Measurements from ENCODE around the gene TCF20. TPM values are rescaled to one million over a fixed set of nuclear protein-coding genes. Genes with fewer than 3 reads are reported as not detected.

TCF20 gene
- total RNA-seq, 2 donors from 2014 or later = 17.8 to 19.7 TPM

DNA sequence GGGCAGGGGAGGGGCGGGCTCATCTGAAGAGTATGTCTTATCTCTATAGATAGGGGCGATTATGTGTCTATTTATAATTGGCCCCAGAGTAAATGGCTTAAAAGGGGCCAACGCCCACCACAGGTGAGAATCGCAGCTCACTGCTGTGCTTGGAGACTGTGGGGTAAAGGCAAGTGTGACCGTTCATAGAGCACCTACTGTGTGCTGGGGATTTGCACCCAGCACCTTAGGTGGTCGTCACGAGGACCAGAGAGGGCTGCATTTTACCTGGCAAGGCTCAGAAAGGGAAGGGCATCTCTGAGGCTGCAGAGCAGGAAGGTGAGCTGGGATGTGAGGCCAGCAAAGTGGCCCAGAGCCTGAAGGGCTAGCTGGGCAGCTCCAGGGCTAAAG is 13.7 kb upstream of the TCF20 start:
- Histone ChIP-seq H3K4me3 (no peak overlapping the region), H3K27me3 (peaks cover 0 to 9% of the 10 kb centered on the region in 2 donors), H3K9me3 (no peaks in the 10 kb centered on the region), H3K36me3 (replicated peaks in 1 of 2; ENCODE audit: insufficient read depth in 1 of 2, low read depth in 2 of 2) (no peaks in the 10 kb centered on the region), H3K4me1 (peaks cover 14% of the 10 kb centered on the region), H3K27ac (no peak overlapping the region)
- intact Hi-C loops (cut with DNase I) = no loop called here
- ATAC-seq = no peak
- whole genome bisulfite sequencing, 2 donors = 23% methylated on average over 7 of the region's 7 CpGs
- TF ChIP-seq, protein P1, sequence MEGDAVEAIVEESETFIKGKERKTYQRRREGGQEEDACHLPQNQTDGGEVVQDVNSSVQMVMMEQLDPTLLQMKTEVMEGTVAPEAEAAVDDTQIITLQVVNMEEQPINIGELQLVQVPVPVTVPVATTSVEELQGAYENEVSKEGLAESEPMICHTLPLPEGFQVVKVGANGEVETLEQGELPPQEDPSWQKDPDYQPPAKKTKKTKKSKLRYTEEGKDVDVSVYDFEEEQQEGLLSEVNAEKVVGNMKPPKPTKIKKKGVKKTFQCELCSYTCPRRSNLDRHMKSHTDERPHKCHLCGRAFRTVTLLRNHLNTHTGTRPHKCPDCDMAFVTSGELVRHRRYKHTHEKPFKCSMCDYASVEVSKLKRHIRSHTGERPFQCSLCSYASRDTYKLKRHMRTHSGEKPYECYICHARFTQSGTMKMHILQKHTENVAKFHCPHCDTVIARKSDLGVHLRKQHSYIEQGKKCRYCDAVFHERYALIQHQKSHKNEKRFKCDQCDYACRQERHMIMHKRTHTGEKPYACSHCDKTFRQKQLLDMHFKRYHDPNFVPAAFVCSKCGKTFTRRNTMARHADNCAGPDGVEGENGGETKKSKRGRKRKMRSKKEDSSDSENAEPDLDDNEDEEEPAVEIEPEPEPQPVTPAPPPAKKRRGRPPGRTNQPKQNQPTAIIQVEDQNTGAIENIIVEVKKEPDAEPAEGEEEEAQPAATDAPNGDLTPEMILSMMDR (IDR thresholded peaks at IDR 0.05) = no peak
- no peak for TF ChIP-seq POLR2A (IDR thresholded peaks at IDR 0.05)
- DNase-seq = no peak

DNA sequence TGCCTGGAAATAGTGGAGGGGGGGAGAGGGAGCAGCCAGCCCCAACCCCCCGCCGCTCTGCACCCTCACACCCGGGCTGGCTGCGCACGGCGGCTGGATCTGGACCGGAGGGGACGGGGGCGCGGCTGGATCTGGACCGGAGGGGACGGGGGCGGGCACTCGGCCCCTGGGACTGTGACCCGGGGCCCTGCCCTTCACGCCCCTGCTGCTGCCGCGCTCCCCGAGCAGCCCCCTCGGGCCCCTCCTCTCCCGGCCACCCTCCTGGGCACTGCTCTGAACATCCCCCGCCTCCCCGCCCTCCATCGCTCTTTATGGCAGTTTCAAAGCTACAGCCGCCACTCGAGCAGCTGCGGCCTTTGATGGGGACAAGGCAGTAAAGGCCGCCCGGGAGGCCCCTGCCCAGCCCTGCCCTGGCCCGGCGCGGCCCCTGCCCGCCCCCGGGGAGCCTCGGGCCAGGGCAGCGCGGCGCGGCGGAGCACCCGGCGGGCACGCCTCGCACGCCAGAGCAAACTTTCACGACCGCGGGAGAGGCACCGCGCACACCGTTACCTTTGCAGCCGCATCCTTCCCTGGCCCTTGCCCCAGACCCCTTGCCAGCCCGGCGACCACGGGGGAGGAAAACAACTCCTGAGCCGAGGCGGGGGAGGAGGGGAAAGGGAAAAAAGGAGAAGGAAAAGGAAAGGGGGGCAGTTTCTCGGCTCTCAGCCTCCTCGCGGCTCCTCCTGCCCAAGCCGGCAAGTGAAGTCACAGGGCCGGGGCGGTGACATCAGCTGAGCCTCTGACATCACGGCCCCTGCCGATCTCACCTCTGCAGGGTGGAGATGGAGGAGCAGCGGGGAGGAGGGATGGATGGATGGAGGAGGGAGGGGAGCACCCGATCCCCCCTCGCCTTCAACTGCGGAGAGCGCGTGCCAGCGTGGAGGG is 13.1 kb upstream of the TCF20 start:
- no peak for TF ChIP-seq POLR2A (IDR thresholded peaks at IDR 0.05)
- TF ChIP-seq, protein P1 (IDR thresholded peaks at IDR 0.05) = no peak
- Histone ChIP-seq H3K4me1 (peaks cover 14% of the 10 kb centered on the region), H3K27me3 (peaks cover 0 to 9% of the 10 kb centered on the region in 2 donors), H3K36me3 (replicated peaks in 1 of 2; ENCODE audit: insufficient read depth in 1 of 2, low read depth in 2 of 2) (no peaks in the 10 kb centered on the region), H3K9me3 (no peaks in the 10 kb centered on the region), H3K27ac (no peak overlapping the region), H3K4me3 (no peak overlapping the region)
- DNase-seq (no peak), ATAC-seq (no peak)
- intact Hi-C loops (cut with DNase I) = no loop called here
- WGBS, 2 donors = 3 to 5% methylated on average over 25 to 38 of the region's 72 CpGs

DNA sequence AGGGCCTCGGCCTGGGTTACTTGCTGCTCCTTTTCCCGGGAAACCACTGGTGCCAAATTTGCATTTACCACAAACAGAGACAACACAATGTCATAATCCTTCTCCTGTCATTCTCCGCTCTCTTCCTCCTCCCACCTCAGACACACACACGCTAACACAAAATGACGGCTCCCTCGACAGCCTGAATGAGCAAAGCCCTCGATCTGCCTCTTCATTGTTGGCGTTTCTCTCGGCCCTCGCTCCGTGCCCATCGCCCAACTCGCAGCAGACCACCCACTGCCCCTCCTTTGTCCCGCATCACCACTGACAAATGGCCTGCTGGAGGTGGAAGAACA is 12.5 kb upstream of the TCF20 start:
- 38 to 47% methylated on average over 14 of the region's 14 CpGs for WGBS, 2 donors
- intact Hi-C loops (cut with DNase I) = no loop called here

DNA sequence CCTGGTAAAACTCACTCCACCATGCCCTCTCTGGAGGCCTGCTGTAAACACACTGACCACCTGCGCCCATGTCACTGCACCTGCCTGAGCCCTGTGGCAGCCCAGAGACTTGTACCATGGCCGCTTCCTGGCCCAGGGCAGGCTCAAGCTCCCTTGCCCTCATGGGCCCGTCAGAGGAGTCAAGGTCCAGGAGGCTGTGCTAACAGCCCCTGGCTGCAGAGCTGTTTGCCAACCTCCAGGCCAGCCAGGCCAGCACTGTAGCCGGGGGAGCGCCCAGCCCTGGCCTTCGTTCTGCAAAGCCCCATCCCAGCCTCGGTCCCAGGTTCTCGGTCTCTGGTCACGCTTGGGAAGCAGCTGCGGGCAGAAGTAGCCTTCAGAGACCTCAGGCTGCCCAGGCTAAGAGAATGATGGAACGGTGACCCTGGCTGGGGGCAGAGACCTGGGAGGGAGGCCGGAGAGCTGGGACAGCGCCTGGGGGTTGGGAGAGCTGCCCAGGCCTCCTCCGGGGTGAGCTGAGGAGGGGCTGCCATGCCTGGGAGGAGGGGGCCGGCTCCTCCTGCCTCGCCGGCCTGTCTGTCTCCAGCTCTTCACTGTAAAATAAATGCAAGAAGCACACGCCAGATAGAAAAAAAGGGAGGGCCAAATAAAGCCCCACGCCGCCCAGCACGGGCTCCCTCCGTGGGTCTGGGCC is 11.9 kb upstream of the TCF20 start:
- intact Hi-C loops (cut with DNase I) = no loop called here
- Histone ChIP-seq H3K4me1 (peaks cover 14% of the 10 kb centered on the region), H3K27me3 (peaks cover 0 to 9% of the 10 kb centered on the region in 2 donors), H3K9me3 (no peaks in the 10 kb centered on the region), H3K4me3 (no peak overlapping the region), H3K27ac (no peak overlapping the region), H3K36me3 (replicated peaks in 1 of 2; ENCODE audit: insufficient read depth in 1 of 2, low read depth in 2 of 2) (no peaks in the 10 kb centered on the region)
- DNase-seq (no peak), ATAC-seq (no peak)
- 73 to 82% methylated on average over 19 to 22 of the region's 22 CpGs for WGBS, 2 donors
- no peak for TF ChIP-seq POLR2A (IDR thresholded peaks at IDR 0.05)
- TF ChIP-seq, protein P1 (IDR thresholded peaks at IDR 0.05) = no peak

More for the DNA sequence above, 12.5 kb upstream of the TCF20 start:
- Histone ChIP-seq H3K4me1 (peaks cover 14% of the 10 kb centered on the region), H3K9me3 (no peaks in the 10 kb centered on the region), H3K36me3 (replicated peaks in 1 of 2; ENCODE audit: insufficient read depth in 1 of 2, low read depth in 2 of 2) (no peaks in the 10 kb centered on the region), H3K27me3 (peaks cover 0 to 9% of the 10 kb centered on the region in 2 donors), H3K27ac (no peak overlapping the region), H3K4me3 (no peak overlapping the region)
- DNase-seq = no peak
- no peak for TF ChIP-seq POLR2A (IDR thresholded peaks at IDR 0.05)
- TF ChIP-seq, protein P1 (IDR thresholded peaks at IDR 0.05) = no peak
- ATAC-seq = no peak
